Activated CD8-positive, alpha-beta memory T cell treated with anti-CD3 and anti-CD28 coated beads, Interleukin-2, amount 50 U/mL, for 1 hour (primary cell): ENCODE measurements around the gene CEP128.

Source experiments
- DNase-seq: peaks from one replicate; pipeline ENCODE4 v3.0.0-alpha.2; 2020; ENCODE audit errors: extremely low read depth

The CEP128 gene

GRCh38 chr14:80483331-80483730, 458.2 kb downstream of the CEP128 start:
- DNase-seq = no peak

GRCh38 chr14:80477388-80478160, 464.0 kb downstream of the CEP128 start:
- DNase-seq = no peak

GRCh38 chr14:80475074-80475473, 466.5 kb downstream of the CEP128 start:
- DNase-seq = no peak

- DNase-seq = no peak
Observed at GRCh38 chr14:80468331-80469122, 473.0 kb downstream of the CEP128 start.

- no peak for DNase-seq
Observed at GRCh38 chr14:80465546-80466220, 475.9 kb downstream of the CEP128 start.

- DNase-seq = no peak
Observed at GRCh38 chr14:80464531-80465149, 476.9 kb downstream of the CEP128 start.

- no peak for DNase-seq
Observed at GRCh38 chr14:80456209-80456608, 485.3 kb downstream of the CEP128 start.

- no peak for DNase-seq
Observed at GRCh38 chr14:80455031-80455430, 486.5 kb downstream of the CEP128 start.

- no peak for DNase-seq
Observed at GRCh38 chr14:80448267-80448666, 493.3 kb downstream of the CEP128 start.

GRCh38 chr14:80447392-80447791, 494.1 kb downstream of the CEP128 start:
- DNase-seq = no peak
